Hematopoietic multipotent progenitor cell treated with erythropoietin and hydrocortisone succinate and interleukin-3 and kit ligand, for 6 days (in vitro differentiated cells): ENCODE measurements around the gene EHBP1L1.

Experiments used
- DNase-seq: peaks from one replicate; pipeline ENCODE4 v3.0.0-alpha.2; 2015

Gene EHBP1L1

DNA sequence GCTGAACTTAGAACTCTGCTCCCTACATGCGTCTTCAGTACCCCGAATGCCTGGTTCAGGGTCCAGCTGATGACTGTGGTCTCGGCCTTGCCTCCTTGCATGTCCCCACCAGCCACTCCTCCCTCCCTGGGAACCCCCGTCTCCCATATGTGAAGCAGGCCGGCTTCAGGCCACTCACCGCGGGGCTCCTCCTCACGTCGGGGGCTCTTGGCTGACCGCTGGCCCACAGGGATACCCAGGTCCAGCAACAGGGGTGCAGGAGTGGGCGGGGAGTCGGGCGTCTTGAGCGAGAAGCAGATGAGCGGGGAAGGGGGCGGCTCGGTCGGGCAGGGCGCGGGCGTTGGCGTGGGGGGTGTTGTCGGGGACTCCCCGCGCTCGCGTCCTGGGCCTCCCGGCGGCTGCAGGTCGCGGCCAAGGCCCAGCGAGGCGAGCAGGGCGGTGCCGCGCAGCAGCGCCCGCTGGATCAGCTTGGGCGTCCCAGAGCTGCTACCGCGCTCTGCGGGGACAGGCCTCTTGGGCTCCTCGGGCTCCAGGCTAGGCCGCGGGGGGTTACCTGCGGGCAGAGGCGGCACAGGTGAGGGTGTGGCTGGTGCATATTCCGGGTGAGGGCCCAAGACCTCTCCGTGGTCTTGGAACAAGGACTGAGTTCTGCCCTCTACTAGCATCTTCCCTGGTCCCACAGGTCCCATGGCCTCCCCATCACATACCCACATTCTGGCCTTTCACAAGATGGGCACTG, 23.5 kb downstream of the EHBP1L1 start:
- DNase-seq = no peak

DNA sequence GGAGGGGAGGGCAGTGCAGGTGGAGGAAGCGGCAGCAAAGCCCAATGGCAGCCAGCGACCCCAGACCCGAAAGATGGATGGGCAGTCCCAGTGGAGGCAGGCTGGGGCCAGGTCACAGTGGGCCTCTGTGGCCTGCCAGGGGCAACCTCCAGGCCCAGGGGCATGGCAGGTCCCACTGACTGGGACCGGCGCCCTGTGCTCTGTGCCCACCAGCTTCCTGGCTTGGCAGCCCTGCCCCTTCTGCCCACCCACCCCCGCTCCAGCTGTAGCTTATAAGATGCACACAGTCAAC, 24.0 kb downstream of the EHBP1L1 start:
- no peak for DNase-seq

DNA sequence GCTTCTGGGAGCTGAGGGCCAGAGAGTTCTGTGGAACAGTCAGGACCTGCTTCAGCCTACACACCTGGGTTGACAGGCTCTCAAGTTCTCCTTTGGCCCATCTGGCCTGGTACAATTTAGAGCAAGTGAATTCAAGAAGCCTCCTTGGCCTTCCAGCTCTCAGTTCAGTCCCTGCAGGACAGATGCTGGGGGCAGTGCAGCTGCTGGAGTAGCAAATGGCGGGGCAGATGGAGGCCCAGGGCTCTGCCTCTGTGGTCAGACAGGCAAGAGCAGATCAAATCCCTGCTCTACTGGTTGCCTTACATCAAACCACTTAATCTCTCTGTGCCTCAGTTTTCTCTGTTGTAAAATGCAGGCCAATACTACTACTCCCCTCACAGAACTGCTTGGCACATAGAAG, 28.4 kb downstream of the EHBP1L1 start:
- DNase-seq = no peak

DNA sequence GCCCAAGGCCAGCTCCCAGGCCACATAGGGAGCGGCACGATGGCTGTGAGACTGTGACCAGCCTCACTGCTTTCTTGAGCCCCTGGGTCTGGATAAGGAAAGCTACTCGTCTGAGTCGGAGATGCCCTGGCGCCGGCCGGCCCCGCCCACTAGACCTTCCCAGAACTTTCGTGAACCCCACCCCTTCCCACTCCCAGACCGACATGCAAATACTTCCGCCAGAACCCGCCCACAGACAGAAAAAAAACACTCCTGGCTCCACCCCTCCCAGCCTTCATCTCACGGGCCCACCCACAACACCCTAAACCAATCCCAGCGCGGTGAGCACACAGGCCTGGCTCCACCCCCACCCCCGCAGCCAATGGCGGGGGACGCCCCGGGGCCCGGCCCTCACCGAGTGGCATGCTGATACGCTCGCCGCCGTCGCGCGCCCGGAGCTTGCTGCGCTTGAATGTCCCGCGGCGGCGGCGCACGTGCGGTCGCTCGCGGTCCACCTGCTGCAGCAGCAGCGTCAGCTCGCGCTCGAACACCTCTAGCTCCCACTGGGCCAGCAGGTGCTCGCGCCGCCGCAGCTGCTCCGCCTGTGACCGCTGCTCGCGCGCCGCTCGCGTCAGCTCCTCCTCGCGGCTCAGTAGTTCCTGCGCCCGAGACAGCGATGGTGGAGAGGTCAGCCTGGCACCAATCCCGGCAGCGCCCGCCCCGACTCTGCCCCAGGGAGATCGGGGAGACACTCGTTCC, 31.2 kb downstream of the EHBP1L1 start:
- peak; percentile 52 for DNase-seq

DNA sequence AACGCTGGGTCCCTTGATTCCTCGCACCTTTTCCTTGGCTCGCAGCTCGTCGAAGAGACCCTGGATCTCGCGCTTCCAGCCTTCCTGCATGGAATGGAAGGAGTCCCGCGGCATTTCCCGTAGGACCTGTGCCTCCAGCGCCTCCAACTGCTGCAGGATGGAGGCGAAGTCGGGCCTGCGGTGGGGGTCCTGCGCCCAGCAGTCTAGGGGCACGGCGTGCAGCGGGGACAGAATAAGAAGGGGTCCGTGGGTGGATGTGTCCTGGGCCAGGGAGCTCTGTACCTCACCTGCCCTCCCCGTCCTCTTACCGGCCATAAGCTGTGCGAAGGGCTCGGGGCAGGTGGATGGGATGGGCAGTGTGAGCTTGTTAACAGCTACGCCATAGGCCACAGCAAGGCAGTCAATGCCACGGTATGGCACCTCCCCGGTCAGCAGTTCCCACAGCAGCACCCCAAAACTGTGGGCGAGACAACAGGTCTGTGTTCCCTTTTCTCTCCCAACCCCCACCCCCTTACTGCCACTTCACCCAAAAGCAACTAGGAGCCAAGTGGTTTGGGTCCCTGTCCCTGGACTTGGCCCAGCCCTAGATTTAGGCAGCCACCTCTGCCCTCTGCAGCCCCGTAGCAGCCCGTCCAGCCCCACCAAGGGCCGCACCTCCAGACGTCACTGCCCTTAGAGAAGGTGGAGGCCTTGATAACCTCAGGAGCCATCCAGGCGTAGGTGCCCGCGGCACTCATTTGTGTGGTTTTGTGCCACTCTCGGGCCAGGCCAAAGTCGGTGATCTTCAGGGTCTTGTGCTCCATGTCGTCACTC, 32.0 kb downstream of the EHBP1L1 start:
- no peak for DNase-seq

DNA sequence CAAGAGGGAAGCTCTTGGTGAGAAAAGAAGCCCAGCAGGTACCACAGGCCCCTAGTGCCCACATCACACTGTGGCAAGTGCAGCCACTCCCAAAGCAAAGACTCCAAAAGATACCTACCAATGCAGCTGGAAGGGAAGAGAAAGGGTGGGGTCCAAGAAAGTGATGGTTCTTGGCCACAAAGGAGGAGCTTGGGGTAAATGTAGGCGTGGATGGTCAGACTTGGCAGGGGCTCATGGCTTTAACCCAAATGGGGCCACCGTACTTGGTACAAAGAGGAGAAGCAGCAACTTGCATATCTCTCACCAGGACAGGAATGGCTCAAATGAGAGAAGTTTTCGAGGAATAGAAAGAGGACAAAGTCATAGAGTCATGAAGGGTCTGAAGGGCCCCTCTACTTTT, 33.4 kb downstream of the EHBP1L1 start:
- peak; percentile 83 for DNase-seq

DNA sequence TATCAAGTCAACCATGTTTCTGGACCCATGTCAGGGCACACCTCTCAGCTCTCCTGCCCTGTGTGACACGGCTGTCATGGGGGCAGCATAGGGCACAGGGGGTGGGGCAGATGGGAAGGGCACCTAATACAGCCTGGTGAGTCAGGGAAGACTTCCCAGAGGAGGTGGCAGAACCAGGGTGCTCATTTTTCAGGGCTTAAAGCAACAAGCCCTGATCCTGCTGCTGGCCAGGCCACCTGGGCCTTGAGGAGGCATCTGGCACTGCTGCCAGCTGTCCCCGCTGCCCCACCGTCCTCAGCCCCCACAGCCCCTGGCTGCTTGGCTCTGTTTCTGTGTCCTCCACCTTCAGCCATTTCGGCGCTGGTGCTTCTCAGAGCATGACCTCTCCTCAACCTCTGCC, 33.8 kb downstream of the EHBP1L1 start:
- DNase-seq = peak; percentile 56

DNA sequence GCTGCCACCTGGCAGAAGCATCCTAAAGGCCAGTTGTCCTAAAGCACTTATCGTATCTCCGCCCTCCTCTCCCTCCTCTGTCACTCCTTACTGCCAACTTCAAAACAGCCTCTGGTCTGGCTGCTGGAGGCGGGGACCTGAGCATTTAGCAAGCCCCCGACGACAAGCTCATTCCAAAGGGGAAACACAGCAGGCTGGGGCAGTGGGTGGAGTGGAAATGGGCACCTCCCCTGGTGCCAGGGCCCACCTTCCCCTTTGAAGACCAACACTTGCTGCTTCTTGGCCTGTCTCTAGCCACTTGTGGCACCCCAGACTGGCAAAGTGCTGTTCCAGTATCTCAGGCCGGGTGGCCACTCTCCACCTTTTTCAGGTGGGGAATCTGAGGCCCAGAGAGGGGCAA, 34.6 kb downstream of the EHBP1L1 start:
- no peak for DNase-seq

DNA sequence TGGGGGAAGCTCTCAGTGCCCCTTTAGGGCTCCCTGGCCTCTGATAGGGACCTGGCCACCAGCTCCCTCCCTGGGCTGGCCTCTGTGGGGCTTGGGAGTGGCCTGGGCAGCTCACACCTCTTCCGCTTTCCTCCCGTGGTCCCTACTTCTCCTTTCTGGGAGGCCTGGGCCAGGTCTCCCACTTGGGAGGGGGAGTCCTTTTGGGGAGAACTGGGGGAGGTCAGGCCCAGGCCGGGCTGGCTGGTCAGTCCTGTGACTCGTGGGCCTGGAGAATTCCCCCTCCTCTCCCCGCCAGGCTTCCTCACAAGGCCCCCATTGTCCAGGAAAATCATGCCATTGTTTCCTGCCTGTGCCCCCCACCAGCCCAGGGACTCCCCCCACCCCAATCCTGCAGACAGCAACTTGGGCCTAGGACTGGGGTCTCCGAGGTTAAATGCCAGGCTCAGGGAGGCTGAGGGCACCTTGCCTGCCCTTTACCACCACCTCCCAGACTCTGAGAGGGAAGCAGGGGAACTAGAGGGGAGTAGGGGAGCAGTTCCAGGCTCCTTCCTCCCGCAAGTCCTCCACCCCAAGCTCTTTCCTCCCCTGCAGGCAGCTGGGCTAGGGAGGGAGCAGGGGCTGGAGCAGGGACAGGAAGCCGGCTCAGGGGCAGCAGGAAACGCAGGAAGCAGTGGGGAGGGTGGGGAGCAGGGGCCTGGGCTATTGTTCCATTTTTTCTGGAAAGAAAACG, 35.3 kb downstream of the EHBP1L1 start:
- DNase-seq = peak; percentile 66

DNA sequence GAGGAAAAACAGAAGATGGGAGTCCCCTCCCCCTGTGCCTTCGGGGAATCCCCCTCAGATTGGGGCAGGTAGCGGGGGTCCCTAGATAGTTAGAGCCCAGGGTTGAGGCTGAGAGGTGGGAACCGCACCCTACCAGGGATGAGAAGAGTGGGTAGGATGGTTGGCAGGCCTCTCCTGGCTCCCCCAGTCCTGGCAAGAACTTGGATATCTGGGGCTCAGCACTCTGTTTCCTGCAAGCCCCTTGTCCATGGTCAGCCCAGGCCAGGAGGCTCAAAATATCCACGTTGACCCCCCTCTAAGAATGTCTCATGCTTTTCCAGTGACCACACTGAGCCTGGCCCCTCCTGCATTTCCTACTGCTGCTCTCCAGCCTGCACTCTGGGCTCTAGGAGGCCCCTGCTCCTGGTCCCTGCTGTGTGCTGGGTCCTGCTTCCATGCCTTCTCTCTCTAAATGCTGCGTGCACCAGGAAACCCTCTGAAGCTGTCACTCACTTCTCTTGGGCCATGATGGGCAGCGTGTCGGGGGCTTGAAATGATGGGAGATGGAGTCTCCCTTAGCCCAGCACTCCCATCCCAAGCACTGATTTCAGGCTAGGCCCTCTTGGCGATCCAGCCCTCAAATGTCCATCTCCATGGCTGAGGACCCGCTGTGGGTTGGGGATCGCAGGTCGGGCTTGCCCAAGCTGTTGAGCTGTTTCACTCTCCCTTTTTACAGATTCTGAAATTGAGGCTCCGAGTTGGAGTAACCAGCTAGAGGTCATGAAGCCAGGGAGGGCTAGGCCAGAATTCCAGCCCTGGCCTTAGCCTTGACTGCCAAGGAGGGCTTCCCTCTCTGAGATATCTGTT, 36.1 kb downstream of the EHBP1L1 start:
- no peak for DNase-seq

DNA sequence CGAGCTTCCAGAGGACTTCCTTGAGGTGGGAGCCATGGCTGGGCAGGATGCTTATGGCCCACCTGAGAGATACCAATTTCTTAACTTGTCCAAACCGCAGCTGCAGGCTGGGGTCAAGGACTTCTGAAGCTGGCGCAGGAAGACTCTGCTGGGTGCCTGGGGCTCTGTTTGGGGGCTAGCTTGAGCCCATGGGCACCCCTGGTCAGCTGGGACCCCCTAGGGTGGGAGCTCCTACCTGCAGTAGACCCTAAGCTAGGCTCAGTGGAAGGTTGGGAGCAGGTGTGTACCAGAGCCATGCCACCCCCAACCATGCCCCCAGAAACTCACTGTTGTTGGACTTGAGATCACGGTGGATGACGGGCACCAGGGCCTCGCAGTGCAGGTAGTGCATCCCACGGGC, 36.8 kb downstream of the EHBP1L1 start:
- DNase-seq = no peak

DNA sequence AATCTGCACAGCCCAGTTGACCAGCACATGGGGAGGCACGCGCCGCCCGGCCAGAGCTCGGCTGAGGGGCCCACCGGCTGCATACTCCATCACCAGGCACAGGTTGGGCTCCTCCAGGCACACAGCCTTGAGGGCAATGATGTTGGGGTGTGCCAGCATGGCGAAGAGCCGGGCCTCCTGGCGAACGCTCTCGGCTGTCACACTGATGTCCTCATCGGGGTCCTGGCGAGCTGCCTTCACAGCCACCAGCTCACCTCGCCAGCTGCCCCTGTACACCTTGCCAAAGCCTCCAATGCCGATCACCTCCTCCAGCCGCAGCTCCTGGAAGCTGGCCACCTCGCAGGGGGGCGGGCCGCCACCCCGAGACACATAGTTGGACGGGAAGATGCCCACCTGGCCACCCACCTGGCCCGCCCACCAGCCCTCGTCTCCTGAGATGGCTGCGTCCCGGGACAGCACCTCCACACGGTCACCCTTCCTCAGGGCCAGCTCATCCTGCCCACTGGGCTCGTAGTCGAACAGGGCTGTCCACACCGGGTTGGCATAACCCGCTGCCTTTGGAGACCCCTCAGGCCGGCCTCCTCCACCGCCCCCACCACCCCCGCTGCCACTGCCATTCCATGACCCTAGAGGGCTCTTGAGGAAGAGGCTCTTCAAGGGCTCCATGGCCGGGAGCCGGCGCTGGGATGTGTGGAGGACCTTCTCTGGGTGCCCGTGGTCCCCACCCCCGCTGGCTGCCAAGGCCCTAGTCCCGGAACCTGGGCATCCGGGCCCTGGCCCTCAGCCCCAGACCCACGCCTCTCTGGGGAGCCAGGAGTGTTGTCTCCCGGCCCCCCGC, 37.5 kb downstream of the EHBP1L1 start:
- peak; percentile 31 for DNase-seq

DNA sequence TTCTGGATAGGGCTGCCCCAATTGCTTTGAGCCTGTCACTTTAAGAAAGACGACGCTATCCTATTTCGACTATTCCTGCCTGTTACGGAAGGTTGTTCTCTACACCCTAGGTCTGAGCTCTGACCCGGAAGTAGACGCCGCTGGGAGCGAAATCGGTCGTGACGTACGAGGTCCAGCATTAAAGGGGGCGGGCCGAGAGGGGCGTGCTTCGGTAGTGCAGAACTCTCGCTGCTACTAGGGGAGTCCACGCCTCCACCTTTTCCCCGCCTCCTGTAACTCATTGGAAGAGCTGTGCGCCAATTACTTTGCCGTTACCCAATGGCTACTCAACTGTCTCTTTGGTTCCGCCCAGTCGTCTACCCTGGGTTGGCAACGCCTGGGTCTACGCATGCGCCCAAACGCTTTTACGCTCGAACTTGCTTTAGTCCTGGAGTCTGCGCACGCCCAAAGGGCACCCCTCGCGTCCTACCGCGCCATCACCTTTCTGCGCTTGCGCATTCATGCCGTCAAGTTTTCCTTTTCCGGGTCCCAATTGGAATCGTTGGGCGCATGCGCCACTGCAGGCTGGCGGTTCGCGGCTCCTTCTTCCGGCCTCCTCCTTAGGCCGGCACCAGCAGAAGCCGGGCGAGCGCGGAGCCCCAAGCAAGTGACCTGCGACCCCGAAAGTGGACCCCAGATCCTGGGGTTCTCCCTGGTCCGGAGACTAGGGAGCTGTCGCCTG, 39.5 kb downstream of the EHBP1L1 start, which contains the start of gene PCNX3:
Gene PCNX3, plus strand, starts transcription at position 548 of the 721 bp plus-strand sequence. CDS start 536 bp downstream, outside the sequence.
- peak; percentile 100 for DNase-seq

DNA sequence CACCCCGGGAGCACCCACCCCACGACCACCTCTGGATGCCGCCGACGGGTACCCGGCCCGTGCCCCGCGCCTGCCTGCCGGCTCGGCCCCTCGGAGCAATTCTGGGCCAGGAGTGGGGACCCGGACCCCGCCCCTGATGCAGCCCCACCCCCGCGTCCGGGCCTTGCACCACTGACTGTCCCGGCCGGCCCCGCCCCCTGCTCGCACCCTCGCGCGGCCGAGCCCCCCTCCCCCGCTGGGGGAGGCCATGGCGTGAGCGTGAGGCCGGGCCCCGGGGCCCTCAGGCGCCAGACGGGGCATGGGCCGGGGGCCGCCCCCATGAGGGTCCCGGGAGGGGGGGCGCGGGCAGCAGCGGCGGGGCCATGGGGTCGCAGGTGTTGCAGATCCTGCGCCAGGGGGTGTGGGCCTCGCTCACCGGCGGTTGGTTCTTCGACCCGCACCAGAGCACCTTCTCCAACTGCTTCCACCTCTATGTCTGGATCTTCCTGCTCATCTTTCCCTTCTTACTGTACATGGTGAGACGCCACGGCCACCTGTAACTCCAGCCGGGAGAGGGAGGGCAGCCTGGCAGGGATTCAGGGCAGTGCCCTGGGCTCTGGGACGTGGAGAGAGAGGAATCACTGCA, 40.2 kb downstream of the EHBP1L1 start:
- peak; percentile 62 for DNase-seq

DNA sequence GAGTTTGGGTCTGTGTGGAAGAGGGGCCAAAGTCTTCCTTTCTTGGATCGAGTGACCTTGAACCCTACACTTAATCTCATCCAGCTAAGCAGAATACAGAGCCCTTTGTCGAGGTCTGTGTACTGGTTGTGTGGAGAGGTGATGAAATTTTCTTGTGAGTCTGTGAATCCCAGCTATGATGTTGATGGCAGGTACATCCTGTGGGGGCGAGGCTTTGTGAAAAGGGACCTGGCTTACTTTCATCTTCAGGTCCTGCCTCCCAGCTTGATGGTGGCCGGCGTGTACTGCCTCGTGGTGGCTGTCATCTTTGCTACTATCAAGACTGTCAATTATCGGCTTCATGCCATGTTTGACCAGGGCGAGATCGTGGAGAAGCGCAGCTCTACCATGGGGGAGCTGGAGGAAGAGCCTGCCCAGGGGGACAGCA, 40.7 kb downstream of the EHBP1L1 start:
- DNase-seq = no peak

DNA sequence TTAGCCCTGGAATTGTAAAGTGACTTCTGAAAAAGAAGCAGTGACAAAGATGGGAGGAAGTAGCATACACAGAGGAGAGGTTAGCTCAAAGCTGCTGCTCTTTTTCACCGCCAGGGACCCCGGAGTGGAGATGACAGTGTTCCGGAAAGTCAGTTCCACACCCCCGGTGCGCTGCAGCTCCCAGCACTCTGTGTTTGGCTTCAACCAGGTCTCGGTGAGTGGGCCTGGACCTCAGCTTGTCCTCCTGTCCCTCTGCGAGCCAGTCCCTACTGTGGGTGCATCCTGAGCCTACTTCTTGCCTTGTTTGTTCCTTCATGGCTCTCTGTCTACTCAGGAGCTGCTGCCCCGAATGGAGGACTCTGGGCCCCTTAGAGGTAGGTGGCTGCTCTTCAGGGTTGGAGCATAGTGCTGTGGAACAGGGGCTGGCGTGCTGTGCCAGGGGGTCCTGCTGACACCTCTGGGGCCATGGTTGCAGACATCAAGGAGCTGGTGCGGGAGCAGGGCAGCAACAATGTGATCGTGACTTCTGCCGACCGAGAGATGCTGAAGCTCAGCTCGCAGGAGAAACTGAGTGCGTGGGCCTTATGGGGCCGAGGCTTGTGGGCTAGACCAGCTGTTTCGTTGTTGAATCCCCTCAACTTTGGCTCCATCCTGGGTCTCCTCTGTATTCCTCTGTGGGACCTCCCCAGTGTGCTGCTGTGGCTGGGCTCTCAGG, 41.4 kb downstream of the EHBP1L1 start:
- no peak for DNase-seq

DNA sequence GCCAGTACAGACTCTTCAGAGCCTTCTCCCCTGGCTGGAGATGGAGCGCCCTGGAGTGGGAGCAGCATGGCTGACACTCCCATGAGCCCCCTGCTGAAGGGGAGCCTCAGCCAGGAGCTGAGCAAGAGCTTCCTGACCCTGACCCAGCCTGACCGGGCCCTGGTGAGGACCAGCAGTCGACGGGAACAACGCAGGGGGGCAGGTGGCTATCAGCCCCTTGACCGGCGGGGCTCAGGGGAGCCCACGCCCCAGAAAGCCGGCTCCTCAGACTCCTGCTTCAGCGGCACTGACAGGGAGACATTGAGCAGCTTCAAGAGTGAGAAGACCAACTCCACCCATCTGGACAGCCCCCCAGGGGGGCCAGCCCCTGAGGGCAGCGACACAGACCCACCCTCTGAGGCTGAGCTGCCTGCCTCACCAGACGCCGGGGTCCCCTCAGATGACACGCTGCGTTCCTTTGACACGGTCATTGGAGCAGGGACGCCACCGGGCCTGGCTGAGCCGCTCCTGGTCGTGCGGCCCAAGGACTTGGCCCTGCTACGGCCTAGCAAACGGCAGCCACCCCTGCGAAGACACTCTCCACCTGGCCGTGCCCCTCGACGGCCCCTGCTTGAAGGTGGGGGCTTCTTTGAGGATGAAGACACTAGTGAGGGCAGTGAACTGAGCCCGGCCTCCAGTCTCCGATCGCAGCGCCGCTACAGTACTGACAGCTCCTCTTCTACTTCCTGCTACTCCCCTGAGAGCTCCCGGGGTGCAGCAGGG, 42.3 kb downstream of the EHBP1L1 start:
- DNase-seq = no peak

DNA sequence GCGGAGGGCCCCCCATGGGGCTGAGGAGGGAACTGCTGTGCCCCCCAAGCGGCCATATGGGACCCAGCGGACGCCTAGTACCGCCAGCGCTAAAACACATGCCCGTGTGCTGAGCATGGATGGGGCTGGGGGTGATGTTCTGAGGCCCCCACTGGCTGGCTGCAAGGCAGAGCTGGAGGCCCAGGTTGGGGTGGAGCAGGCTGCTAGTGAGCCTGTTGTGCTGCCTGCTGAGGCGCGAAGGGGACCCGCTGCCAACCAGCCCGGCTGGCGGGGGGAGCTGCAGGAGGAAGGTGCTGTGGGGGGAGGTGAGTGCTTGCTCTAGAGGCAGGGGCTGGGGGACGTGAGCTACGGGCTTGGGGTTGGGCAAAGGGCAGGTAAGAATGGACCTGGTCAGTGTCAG, 42.9 kb downstream of the EHBP1L1 start:
- no peak for DNase-seq
